ENCODE data around the gene ZNF367. TPM values are rescaled to one million over a fixed set of nuclear protein-coding genes. Genes with fewer than 3 reads are reported as not detected.

ZNF367 gene
- total and polyA plus RNA-seq, 9 of the 15 experiments (the other 6 are each of a cell fraction or from before 2014, with no cell fraction given) = 2.7 to 14.4 (median 10.0) TPM

DNA sequence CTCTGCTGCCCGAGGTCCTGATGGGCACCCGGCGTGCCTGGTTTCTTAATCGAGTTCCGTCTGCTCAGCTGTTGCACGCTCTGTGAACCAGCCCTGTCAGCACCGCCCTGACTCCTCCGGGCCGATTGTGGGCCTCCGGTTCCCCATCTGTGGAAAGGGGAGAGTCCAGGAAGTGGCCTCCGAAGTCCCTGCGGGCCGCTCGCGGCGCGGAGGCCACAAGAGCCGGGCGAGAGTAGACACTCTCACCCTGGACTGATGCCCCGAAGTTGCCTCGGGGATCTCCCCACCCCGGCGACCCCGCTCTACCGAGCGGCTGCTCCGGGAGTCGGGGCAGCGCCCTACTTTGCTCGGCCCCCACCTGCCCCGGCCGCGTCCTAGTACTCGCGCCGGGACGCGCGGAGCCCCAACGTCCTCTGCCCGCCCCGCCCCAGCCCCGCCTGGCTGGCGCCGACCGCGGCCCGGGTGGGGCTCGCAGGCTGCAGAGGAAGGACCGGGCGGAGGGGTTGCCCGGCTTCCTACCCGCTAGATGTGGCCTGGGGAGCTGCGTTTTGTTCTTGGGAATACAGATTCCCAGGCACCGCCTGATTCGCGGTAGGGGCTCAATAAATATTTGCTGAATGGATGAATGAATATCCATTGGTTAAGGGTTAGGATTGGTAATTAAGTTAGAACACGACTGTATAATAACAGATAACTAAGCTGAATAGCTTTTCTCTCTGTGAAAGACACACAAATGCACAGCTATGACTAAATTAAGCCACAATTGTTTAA is 935 bp upstream of the ZNF367 start (continued):
- TF ChIP-seq ERF (CRISPR knock-in tag; IDR thresholded peaks at IDR 0.05) = no peak
- no peak for TF ChIP-seq PCBP2 (IDR thresholded peaks at IDR 0.05; ENCODE audit: low read depth, low read length, poor library complexity, severe bottlenecking)
- peak; percentile 67 for TF ChIP-seq ZBTB1 (CRISPR knock-in tag; IDR thresholded peaks at IDR 0.05; ENCODE audit: borderline replicate concordance, low read depth)
- TF ChIP-seq RFX7 (CRISPR knock-in tag; IDR thresholded peaks at IDR 0.05) = no peak
- no peak for TF ChIP-seq ZNF707 (CRISPR knock-in tag; conservative IDR thresholded peaks at IDR 0.05)
- TF ChIP-seq JUN (IDR thresholded peaks at IDR 0.05; ENCODE audit: borderline replicate concordance, low read depth, low read length) = no peak
- no peak for TF ChIP-seq JUN (CRISPR knock-in tag; IDR thresholded peaks at IDR 0.05; ENCODE audit: borderline replicate concordance)
- no peak for TF ChIP-seq ELK1 (CRISPR knock-in tag; IDR thresholded peaks at IDR 0.05)
- no peak for TF ChIP-seq ZNF282 (CRISPR knock-in tag; IDR thresholded peaks at IDR 0.05)
- peak; percentile 78 for TF ChIP-seq POLR2A (conservative IDR thresholded peaks at IDR 0.05)
- no peak for TF ChIP-seq ZNF584 (CRISPR knock-in tag; IDR thresholded peaks at IDR 0.05; ENCODE audit: low read depth)
- TF ChIP-seq ZNF518B (CRISPR knock-in tag; IDR thresholded peaks at IDR 0.05) = no peak
- TF ChIP-seq HDAC2 (IDR thresholded peaks at IDR 0.05) = peak; percentile 56; the same call in 1 of the 2 replicates
- TF ChIP-seq TRIM24 (IDR thresholded peaks at IDR 0.05) = no peak
- no peak for TF ChIP-seq BDP1 (IDR thresholded peaks at IDR 0.05; ENCODE audit: insufficient read depth, insufficient read length)
- no peak for TF ChIP-seq ZNF764 (CRISPR knock-in tag; IDR thresholded peaks at IDR 0.05; ENCODE audit: low read depth)
- peak; percentile 41; the same call in 1 of the 2 replicates for TF ChIP-seq ZNF766 (CRISPR knock-in tag; conservative IDR thresholded peaks at IDR 0.05)
- TF ChIP-seq NBN (IDR thresholded peaks at IDR 0.05; ENCODE audit: low read depth) = peak; percentile 67; the same call in 1 of the 2 replicates
- TF ChIP-seq CBFA2T3 (IDR thresholded peaks at IDR 0.05) = peak; percentile 47; the same call in 1 of the 2 replicates
- TF ChIP-seq USF1 (CRISPR knock-in tag; IDR thresholded peaks at IDR 0.05) = no peak
- TF ChIP-seq, protein P1, sequence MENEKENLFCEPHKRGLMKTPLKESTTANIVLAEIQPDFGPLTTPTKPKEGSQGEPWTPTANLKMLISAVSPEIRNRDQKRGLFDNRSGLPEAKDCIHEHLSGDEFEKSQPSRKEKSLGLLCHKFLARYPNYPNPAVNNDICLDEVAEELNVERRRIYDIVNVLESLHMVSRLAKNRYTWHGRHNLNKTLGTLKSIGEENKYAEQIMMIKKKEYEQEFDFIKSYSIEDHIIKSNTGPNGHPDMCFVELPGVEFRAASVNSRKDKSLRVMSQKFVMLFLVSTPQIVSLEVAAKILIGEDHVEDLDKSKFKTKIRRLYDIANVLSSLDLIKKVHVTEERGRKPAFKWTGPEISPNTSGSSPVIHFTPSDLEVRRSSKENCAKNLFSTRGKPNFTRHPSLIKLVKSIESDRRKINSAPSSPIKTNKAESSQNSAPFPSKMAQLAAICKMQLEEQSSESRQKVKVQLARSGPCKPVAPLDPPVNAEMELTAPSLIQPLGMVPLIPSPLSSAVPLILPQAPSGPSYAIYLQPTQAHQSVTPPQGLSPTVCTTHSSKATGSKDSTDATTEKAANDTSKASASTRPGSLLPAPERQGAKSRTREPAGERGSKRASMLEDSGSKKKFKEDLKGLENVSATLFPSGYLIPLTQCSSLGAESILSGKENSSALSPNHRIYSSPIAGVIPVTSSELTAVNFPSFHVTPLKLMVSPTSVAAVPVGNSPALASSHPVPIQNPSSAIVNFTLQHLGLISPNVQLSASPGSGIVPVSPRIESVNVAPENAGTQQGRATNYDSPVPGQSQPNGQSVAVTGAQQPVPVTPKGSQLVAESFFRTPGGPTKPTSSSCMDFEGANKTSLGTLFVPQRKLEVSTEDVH (IDR thresholded peaks at IDR 0.05; ENCODE audit: low read depth, partially characterized antibody) = no peak
- no peak for TF ChIP-seq OTX1 (CRISPR knock-in tag; IDR thresholded peaks at IDR 0.05)

Measured in K562 (cell line).